Measurements from ENCODE around the gene RFXAP. TPM values are rescaled to one million over a fixed set of nuclear protein-coding genes. Genes with fewer than 3 reads are reported as not detected.

The RFXAP gene
- total RNA-seq (2022; extraction: Qiagen RNA extraction) = 0.69 to 0.92 TPM (median 0.86 TPM) in 5 replicates

DNA sequence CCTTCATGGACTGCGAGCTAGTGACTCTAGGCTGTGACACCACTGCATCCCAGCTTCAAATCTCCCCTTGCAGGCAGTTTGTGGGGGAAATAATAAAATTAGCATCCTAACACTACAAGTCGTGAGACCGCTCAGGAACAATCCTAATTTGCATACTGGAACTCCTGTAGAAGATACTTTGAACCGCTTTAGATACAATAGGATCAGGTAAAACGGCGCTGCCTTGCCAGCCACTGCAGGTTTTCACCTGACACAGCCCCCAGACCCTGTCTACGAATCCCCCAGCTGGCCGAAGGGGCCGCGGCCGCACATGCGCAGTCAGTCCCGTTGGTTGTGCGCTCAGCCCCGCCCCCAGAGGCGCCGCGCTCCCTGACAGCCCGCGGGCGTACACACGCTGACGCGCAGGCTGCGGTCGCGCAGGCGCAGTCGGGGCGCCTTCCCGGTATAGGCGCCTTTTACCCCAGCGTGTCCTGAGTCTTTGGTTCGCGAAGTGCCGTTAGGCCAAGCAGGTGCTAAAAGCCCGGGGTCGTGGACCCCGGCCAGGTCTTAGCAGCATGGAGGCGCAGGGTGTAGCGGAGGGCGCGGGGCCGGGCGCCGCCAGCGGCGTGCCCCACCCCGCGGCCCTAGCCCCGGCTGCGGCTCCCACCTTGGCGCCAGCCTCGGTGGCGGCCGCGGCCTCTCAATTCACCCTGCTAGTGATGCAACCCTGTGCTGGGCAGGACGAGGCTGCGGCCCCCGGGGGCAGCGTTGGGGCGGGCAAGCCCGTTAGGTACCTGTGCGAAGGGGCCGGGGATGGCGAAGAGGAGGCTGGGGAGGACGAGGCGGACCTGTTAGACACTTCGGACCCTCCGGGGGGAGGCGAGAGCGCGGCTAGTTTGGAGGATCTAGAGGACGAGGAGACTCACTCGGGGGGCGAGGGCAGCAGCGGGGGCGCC, at the start of gene RFXAP:
Gene RFXAP, plus strand, starts transcription at position 419 of the 935 bp plus-strand sequence. Its CDS starts 136 bp downstream, at position 555.

Other genes with a start within 250 kb of the RFXAP start
- not detected in 5 replicates for gene SERTM1, start 145.2 kb upstream of the RFXAP start, total RNA-seq (2022; extraction: Qiagen RNA extraction)
- gene SMAD9, start 101.0 kb downstream of the RFXAP start, total RNA-seq (2022; extraction: Qiagen RNA extraction) = 0.03 to 0.18 TPM (median 0.09 TPM) in 5 replicates
- gene ALG5, start 180.1 kb downstream of the RFXAP start, total RNA-seq (2022; extraction: Qiagen RNA extraction) = 35.9 to 41.9 TPM (median 36.9 TPM) in 5 replicates
- gene EXOSC8, start 181.6 kb downstream of the RFXAP start, total RNA-seq (2022; extraction: Qiagen RNA extraction) = 28.6 to 33.8 TPM (median 30.6 TPM) in 5 replicates
- 17.9 to 26.5 TPM (median 22.7 TPM) in 5 replicates for gene SUPT20H, start 240.5 kb downstream of the RFXAP start, total RNA-seq (2022; extraction: Qiagen RNA extraction)